Measurements from ENCODE around the gene DENND1B.
"Not testable (repeated sequence)": the region's sequence is repeated elsewhere in the genome, so short reads cannot be mapped to it uniquely, and the experiment has no call there.

The DENND1B gene

DNA sequence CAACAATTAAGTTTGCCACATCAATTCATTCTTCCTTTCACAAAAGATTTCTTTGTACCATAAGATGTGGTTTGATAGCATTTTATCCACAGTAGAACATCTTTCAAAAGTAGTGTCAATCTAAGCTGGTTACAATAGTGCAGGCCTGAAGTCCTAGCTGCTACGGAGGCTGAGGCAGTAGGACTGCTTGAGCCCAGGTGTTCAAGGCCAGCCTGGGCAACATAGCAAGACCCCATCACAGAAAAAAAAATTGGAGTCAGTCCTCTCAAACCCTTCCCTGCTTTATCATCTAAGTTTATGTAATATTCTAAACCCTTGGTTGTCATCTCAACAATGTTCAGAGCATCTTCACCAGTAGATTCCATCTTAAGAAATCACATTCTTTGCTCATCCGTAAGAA lies 31.7 kb downstream of the DENND1B start:
- no peak for DNase-seq

DNA sequence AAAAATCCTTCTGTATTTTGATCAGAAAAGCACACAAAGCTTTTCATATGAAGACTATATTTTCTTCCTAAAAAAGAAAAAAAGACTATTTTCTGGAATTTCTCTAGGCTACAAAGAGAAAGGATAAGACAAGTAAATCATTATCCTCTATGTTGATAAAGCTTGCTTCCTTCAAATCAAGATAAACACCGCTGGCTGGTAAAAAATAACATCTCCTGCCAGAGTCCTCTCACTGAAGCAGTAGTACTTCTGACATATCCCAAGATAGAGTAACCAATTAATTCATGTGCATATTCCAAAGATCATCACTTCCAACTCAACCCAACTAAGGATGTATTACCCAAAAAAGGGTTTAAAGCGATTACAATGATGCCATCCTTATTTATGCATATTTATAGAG lies 34.3 kb downstream of the DENND1B start:
- no peak for DNase-seq

DNA sequence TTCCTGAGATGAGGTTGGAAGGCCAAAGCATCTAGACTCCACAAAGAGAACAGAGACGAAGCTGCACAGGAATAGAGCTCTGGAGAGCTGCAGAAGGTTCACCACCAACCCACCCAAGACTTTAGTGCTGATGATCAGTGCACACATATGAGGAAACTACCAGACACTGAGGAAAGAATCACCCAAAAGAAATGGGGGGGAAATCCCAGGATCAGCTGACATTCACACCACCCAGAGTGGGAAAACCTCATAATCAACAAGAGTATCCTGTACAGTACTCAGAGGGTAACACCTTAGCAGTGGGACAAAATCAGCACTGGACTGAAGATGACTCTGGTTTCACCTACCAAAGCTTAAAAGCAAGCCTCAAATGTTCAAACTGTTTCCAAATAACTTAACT lies 36.4 kb downstream of the DENND1B start:
- no peak for DNase-seq

DNA sequence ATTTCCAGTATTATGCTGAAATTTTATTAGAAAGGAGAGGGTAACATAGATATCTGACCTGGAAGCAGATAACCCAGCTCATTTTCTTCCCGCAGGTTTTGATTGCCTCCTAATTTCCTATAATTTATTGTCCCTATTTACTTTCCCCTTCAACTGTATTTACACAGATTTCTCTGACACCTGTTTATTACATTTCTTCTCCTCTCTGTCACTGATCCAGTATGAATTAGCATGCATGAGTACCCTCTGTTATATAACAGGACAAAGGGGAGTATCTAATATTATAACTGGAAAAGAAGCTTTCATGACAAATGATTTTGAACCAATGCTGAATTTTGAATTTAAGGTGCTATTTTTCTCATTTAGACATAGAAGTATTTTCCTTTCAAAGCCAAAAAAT lies 37.4 kb downstream of the DENND1B start:
- DNase-seq = no peak

DNA sequence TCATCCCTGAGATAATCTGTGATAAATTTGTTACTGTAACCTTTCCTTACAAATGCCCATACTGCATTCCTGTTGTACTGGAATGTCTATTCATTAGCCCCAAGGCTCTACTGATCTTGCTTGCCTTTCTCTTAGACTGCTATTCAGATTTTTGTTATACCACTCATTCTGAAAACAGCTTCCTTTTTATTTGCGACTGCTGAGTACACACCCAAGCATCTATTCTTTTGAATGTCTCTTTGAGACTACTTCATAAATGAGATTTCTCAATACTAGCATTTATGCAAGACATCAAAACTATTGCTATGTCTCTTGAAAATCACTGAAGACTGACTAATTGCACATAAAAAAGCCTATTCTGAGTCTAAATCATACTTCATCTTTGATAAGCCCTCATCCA lies 38.6 kb downstream of the DENND1B start:
- DNase-seq = no peak

DNA sequence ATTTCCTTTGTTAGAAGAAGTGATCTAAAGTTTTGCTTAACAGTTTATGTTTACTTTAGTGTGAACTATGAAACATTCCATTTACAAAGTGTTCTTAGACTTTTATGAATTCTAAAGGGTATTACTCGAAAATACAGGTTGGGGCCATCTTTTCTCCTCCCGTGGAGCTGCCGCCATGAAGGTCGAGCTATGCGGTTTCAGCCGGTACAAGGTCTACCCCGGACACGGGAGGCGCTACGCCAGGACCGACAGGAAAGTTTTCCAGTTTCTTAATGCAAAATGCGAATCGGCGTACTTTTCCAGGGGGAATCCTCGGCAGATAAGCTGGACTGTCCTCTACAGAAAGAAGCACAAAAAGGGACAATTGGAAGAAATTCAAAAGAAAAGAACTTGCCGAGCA lies 39.8 kb downstream of the DENND1B start:
- DNase-seq = no peak

DNA sequence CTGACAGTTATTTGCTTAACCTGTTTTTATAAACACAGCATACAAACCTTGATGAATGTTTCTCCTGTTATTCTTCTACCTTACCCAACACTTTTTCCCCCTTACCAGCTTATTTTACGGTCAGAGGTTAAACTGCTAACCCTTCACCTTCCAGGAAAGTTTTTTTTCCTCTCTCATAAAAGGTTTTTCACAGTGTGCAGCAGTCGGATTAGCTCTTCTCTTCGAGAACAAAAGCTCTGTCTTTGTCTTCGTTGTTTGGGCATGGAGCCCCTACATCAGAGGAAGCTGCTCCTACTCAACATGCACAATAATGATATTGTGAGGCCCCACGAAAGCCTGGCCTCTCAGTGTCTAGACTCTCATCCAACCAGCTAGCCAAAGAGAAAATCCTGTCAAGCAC lies 42.0 kb downstream of the DENND1B start:
- DNase-seq = no peak

DNA sequence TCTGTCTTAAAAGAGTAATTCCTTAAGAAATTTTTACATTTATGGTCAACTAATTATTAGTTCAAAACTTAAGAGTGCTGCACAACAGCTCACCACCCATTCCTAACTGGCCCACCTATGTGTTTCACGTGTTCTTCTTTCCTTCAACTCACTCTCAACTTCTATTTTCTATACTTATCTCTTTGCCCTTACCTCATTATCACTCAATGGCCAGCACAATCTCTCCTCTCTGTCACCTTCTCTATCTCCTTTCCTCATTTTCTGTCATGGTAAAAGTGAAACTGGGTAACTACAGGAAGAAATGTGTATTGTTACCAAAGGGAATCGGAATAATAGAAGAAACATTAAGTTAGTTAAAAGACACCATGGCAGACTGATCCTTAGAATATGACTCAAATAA lies 43.1 kb downstream of the DENND1B start:
- DNase-seq = no peak

DNA sequence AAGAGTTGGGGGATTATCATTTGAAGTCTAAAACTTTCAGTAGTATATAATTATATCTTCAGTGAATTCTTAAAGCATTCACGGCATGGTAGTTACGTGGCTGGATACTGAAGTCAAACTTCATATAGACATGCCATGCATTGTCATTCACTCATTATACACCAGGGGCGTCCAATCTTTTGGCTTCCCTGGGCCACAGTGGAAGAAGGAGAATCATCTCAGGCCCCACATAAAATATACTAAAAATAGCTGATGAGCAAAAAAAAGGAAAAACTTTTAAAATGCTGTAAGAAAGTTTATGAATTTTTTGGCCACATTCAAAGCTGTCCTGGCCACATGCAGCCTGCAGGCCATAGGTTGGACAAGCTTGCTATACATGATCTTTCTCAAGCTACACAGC lies 43.8 kb downstream of the DENND1B start:
- no peak for DNase-seq

DNA sequence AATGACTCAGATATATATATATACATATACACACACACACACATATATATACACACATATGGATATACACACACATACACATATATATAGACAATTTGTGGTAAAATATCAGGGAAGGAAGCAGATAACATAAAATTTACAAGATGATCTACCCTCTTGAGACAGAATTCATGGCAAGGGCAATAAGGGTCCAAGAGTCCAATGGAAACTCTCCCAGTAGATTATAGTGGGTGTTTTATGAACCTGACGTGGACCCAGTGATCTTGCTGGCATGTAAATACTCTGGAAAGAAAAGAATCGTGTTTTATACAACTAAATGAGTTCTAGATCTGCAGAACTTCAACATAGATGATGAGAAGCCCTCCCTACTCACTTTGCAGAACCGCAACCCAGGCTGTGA lies 49.3 kb downstream of the DENND1B start:
- no peak for DNase-seq

DNA sequence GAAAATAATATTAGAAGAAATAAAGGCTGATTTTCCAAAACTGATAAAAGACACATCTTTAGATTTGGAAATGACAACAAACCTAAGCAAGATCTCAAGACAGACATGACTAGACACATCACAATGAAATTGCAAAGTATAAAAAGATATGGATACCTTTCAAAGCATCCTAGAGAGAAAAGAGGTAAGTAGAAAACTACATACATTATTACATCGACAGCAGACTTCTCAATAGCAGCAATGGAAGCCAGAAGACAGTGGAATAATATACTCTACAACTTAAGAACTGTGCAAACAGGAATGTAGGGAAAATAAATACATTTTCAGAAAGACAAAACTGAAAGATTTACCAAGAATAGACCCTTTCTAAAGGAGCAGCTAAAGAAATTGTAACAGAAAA lies 50.2 kb downstream of the DENND1B start:
- DNase-seq = no peak

DNA sequence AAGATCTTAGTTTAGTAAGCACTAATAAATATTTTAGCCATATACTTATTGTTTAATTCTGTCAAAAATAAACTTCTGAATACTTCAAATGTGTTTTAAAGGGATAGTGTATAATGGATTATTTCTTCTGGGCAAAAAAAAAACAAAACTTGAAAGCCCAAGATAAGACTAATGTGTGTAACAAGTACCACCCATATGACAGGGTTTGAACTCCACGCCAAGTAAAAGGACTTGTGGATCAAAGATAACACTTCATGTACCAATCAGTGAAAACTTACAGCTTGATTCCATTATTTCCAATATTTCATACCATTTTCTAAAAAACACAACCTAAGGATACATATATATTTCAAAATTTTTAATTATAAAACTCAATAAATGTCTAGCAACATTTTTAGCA lies 59.5 kb downstream of the DENND1B start:
- DNase-seq = no peak

DNA sequence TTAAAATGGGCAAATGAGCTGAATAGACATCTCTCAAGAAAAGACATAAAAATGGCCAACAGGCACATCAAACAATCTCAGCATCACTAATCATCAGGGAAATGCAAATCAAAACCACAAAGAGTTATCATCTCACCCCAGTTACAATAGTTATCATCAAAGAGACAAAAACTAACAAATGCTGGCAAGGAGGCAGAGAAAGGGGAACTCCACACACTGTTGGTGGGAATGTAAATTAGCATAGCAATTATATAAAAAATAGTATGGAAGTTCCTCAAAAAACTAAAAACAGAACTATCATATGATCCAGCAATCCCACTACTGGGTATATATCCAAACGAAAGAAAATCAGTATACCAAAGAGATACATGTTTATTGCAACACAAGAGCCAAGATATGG lies 68.7 kb downstream of the DENND1B start:
- DNase-seq = no peak

DNA sequence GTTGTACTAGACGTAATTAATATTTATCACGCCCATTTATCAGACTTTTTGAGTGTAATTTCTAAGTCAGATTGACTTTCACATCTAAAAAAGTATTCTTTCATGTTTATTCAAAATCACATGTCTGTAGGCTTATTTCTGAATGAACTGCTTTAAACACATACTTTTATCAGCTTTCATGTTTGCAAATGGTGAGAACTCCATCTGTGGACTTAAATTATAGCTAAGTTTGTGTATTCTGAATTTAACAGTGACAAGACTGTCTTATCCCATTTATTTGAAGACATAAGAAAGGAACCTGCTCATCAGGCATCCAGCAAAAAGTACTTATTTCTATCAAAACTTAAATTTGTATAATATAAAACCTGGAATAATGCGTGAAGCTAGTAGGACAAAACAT lies 69.3 kb downstream of the DENND1B start:
- no peak for DNase-seq

DNA sequence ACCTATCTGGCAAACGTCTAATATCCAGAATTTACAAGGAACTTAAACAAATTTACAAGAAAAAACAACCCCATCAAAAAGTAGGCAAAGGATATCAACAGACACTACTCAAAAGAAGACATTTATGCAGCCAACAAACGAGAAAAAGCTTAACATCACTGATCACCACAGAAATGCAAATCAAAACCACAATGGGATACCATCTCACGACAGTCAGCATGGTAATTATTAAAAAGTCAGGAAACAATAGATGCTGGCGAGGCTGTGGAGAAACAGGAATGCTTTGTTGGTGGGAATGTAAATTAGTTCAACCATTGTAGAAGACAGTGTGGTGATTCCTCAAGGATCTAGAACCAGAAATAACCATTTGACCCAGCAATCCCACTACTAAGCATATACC lies 74.6 kb downstream of the DENND1B start:
- not testable (repeated sequence) for DNase-seq

DNA sequence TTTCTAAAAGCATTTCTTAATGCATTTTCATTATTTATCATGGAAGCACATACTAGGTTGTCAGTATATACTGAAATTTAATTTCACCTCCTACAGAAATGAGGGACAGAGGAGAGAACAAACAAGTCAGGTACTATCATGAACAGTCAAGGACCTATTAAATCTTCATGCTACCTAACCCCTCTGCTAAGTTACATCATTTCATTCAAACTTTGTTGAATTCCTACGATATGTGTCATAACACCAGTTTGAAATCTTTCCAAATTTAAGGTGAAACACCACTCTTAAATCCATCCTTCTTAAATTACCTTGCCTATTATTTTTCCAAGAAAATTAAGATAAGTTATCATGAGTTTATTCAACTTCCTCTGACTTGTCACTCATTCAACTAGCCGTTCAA lies 78.9 kb downstream of the DENND1B start:
- no peak for DNase-seq

DNA sequence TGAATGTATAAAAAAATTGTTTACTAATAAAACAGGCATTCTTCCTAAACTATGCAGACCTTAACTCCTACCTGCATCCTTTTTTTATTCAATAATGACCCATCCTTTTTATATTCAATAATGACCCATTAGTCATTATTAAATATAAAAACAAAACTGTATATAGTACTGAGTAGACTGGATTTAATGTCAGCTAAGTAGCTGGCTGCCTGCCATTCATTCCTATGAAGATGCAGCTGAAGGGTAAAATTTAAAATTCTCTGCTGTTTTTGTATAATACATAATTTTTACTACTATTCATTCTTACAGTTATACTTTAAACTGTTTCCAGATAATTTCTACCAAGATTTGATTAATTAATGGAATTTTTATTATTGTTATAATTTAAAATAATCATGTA lies 79.3 kb downstream of the DENND1B start:
- DNase-seq = no peak

DNA sequence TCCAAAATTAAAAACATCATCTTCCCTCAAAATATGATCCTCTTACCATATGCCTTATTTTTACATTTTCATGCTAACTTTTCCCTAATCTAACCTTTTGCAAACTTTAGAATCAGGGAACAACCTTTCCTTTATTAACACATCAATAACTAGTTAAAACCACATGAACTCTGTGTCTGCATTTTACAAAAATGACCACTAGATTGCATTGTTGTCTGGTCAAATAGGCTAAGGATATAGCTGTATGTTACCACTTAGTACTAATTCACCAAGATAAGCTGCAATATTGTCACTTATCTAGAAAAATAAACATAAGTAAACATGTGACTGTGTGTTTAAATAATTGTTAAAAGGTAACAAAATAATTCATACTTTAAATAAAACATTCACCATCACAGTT lies 82.3 kb downstream of the DENND1B start:
- DNase-seq = no peak

DNA sequence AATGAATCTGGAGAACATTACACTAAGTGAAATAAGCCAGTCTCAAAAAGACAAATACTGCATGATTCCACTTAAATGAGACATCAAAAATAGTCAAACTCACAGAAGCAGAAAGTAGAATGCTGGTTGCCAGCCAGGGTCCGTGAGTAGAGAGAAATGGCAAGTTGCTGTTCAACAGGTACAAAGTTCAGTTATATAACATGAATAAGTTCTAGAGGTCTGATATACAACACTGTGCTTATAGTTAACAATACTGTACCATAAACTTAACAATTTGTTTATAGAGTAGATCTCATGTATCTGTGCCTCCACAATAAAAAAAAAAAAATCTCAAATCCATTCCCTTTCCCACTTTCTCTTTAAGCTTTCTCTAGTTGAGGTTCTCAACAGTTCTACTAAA lies 83.5 kb downstream of the DENND1B start:
- no peak for DNase-seq

DNA sequence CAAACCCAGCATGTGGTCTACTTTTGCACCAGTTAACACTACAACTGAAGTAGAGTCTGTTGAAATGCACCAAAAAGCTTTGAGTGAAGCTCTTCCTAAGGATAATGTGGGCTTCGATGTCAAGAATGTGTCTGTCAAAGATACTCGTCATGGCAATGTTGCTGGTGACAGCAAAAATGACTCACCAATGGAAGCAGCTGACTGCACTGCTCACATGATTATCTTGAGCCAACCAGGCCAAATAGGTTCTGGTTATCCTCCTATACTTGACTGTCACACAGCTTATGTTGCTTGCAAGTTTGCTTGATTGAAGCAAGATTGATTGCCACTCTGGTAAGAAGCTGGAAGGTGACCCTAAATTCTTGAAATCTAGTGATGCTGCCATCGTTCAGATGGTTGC lies 85.2 kb downstream of the DENND1B start:
- DNase-seq = no peak

DNA sequence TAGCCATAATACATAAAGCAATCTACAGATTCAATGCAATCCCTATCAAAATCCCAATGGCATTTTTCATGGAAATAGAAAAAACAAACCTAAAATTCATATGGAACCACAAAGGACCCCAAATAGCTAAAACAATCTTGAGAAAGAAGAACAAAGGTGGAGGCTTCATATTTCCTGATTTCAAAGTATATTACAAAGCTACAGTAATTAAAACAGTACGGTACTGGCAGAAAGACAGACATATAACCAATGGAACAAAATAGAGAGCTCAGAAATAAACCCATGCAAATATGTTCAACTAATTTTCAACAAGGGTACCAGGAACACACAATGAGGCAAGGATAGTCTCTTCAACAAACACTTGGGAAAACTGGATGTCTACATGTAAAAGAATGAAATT lies 87.0 kb downstream of the DENND1B start:
- DNase-seq = no peak

DNA sequence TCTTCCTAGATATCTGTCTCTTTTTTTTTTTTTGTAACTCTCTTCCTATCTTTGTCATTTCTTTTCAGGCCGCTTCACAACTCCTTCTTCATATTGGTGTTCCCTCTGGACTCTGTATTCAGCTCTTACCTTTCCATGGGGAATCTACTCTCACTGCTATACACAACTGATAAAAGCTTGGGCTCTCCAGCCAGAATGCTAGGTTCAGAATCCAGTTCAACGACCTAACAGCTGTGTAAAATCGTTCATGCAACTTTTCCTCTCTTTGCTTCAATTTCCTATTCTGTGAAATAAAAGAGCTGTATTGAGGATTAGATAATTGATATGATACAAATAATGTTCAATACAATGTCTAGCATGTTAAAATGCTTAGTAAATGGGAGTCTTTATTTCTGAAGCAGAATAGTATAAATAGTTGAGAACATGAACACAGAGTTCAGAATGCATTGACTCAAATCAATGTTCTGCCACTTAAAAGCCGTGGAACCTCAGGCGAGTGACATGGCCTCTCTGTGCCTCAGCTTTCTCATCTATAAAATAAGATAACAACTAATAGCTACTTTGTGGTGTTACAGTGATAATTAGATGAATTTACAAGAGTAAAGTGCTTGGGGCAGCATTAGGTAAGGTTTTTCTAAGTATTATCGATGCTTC lies 88.5 kb downstream of the DENND1B start:
- DNase-seq = no peak

DNA sequence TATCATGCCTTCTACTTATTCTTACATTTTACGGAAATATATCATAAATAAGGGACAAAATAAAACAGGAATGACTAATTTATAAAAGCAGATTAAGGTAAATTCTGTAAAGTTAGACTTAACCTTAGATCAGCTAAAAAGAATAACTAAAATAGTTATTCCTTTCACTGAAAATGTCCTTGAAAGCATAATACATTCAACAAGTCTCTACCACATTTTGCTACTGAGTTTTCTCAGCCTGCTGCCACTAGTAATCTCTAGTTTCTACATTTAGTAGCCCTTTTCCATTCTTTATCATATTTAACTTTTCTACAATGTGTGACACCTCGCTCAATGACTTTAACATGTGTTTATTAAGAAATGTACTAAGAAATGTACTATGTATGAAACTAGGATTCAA lies 89.0 kb downstream of the DENND1B start:
- no peak for DNase-seq

DNA sequence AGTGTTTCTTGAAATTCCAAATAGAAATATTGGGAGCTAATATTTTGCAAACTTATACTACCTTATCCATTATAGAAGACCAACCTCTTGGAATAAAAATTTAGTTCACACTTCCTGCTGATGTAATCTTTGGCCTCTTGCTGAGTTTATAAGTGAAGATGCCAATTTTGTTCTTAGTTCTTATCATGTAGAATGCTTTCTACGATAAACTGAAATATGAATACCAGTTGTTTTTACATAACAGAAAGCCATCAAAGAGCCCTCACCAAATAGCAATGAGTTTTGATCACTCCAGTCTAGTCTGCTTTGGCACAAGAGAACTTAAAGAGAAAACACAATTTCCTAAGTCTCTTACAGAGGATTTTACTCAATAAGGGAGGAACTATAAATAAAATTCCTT lies 89.5 kb downstream of the DENND1B start:
- no peak for DNase-seq

DNA sequence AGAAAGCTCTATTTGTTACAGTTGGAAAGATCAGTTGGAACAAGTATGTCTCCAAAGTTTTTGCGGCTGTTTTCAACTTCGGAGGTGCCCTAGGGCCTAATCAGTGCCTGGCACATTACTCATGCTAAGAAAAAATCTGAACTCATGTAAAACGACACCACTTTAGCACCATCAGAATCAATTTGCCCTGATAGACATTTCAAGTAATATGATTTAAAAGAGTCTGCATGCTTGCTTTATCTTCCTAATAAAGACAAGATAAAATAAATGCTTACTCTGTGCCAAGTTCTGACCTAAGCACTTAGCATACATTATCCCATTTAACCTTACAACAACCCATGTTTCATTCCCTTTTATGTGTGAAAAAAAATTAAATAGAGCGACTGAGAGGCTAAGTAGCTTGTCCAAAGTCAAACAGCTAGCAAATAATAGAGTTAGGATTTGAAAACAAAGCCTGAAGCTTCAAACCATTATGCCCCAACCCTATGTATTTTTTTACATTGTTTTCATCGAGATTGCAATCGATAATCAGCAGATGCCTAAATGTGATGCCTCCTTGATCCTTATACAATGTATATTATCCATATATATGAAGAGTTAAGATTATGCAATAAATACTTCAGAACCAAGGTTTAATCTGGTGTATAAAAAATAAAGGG lies 91.3 kb downstream of the DENND1B start:
- DNase-seq = no peak

Data from CD4-positive, alpha-beta T cell treated with Interleukin-17A for 4 hours (primary cell).